HG03103 (cell line): ENCODE data around the gene CDHR2.
"Not testable (repeated sequence)": the region's sequence is repeated elsewhere in the genome, so short reads cannot be mapped to it uniquely, and the experiment has no call there.

ENCODE experiments used
- ATAC-seq: cut with Tn5 transposase; IDR thresholded peaks from one replicate; pipeline ENCODE4 v1.9.1; 2021; ENCODE audit warnings: low read depth; ENCODE audit not compliant: unreplicated experiment

Gene CDHR2

DNA sequence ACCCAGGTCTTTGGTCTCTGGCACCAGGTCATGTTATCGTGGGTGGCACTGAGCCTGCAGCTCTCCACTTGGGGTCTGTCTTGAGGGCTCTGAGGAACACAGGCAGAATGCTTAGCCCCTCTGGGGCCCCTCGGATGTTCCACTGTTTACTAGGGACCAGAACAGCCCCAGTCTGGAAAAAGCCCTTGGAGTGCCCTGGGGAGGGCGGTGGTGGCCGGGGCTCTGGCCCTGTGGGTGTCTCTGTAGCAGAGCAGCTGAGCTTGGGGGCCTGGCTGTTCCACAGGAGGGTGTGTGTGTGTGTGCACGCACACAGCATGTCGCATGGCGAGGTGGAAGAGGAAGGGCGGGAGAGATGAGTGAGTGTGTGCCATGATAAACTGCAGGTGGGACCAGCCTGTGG lies 45.4 kb downstream of the CDHR2 start:
- no peak for ATAC-seq

DNA sequence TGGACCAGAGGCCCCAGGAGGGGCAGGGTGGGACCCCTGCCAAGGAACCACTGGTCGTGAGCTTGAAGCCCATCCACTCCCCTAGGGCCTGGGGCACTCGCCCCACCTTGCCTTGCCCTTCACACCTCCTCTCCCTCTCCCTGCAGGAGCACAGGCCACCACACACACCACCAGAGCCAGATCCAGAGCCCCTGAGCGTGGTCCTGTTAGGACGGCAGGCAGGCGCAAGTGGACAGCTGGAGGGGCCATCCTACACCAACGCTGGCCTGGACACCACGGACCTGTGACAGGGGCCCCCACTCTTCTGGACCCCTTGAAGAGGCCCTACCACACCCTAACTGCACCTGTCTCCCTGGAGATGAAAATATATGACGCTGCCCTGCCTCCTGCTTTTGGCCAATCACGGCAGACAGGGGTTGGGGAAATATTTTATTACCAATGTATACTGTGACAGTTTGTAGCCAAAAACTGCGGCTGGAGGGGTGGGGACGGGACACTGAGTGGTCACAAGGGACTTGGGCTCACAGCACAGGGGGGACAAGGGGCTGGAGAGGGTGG lies 46.3 kb downstream of the CDHR2 start:
- no peak for ATAC-seq

- no peak for ATAC-seq
Observed at GRCh38 chr5:176596069-176596644, 47.0 kb downstream of the CDHR2 start.

GRCh38 chr5:176596689-176597416 lies 47.7 kb downstream of the CDHR2 start:
- no peak for ATAC-seq

DNA sequence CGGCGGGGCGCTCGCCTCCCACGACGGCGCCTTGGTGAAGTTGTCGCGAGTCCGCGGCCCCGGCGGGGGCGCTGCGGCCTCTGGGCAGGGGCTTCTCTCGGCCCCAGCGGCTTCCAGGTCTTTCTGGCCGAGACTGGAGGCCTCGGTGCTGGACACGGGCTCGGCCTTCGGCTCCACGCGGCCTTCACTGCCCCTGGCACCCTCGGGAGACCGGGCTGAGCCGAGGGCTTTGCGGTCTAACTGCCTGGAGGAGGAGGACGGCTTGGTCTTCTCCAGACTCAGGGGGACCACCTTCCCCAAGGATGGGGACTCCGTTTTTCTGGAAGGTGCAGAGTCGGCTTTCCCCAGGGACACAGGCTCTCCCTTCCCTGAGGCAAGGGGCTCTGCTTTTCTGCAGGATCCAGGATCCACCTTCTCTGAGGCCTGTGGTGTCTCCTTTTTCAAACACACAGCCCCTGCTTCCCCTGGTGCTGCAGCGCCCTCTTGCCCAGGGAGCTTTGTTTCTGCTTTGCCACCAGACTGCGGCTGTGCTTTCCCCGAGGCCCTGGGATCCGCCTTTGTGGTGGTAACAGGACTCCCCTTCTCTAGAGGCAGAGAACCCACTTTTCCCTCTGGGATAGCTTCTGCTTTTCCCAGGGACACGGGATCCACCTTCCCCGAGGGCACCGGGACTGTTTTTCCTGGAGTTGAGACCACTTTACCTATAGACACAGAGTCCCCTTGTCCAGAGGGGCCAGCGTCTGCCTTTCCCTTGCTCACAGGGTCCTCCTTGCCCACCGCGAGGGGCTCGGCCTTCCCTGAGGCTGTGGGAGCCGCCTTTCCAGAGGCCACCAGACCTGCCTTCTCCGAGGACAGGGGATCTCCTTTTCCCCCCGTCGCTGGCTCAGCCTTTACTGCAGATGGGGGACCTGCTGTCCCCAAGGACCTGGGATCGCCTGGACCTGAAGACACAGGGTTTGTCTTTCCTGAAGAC lies 48.6 kb downstream of the CDHR2 start:
- no peak for ATAC-seq

GRCh38 chr5:176599749-176600430 lies 50.7 kb downstream of the CDHR2 start:
- ATAC-seq: not testable (repeated sequence)

DNA sequence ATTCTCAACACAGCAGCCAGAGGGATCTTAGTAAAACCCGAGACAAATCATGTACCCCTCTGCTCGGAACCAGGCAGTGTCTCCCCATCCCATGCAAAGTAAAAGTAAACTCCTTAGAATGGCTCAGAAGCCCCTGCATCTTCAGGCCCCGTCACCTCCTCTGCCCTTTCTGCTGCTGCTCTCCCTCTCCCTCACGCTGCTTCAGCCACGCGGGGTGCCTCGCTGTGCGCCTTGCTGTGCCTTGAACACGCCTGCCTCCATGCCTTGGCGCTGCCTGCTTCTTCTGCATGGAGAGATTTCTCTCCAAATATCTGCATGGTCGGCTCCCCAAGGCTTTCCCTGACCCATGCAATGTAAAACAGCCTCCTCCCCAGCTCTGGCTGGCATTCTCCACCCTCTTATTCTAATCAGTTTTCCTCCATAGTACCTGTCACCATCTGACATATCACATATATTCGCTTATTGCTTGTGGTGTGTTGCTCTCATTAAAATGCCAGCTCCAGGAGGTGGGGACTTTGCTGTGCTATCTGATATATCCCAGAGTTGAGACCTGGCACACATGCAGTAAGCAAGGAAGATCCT lies 52.9 kb downstream of the CDHR2 start:
- no peak for ATAC-seq

DNA sequence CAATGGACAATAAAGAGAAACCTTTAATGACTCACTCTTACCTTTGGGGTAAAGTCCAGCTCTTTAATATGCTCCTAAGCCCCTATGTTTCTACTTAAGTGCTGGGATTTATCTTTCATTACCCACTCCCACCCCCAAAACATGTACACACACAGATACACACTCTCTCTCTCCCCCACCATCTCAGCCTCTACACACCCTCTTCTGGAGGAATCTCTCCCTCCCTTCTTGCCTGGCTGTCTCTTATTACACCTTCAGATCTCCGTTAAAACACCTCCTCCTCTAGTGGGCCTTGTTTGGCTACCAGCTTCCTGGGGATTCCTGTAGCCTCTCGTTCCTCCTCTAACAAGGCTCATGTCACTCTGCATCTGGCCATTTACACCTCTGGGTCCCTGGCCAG lies 53.9 kb downstream of the CDHR2 start:
- ATAC-seq: no peak

GRCh38 chr5:176606032-176606431 lies 56.9 kb downstream of the CDHR2 start:
- no peak for ATAC-seq

GRCh38 chr5:176606875-176607274 lies 57.7 kb downstream of the CDHR2 start:
- ATAC-seq: no peak

DNA sequence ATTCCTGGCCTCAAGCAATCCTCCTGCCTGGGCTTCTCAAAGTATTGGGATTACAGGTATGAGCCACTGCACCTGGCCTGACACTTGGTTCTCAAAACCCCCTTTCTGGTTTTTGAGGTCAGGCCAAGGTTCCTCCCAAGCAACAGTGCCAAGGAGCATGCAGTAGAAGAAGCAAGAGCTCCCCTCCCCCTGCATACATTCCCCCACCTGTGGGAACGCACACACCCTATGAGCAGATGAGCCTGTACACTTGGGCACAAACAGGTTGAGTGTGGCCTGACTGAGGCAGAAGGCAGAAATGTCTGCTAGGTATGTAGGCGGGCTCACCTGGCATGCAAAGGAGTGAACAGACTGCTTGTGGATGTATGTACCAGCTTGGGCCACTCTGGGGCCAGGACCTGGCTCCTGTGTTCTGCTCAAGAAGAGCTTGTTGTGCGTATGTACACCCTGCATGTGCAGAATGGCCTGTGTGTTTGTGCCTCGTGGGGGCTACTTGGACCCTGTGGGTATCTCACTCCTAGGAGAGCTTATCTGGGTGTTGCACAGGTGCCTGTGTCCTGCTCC lies 59.1 kb downstream of the CDHR2 start:
- no peak for ATAC-seq

DNA sequence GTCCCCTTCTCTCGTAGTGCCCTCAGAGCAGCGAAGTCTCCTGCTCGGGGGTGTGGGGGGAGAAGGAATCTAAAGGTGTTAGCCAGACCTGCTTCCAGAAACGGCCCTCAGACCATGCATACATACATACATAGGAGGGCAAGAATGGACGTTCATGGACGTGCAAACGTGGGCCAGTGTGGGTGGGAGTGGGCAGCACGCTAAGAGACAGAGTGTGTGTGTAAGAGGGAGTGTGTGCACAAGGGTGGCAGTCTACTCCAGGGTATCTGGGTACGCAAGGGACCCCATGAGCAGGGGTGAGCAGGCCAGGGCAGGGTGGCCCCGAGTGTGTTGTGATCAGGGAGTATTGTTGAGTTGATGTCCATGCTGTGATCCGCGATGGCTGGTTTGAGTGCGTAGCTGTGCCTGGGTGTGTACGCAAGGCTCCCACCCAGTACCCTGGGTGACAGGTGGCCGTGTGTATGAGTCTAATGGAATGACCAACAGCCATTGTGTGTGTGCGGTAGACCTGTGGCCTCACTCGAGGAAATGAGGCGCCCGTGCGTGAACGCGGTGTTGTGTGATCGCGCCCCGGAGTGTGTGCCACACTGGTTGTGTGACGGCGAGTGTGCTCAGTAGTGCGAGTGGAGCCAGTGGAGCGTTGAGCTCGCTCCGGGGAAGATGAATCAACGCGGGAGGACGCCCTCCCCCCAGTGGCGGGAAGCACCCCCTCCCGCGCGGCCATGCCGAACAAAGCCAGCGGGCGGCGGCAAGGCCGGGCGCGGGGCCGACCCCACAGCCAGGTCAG lies 60.0 kb downstream of the CDHR2 start:
- peak; percentile 30 for ATAC-seq

GRCh38 chr5:176609724-176610434 lies 60.7 kb downstream of the CDHR2 start, which contains the start of gene GPRIN1:
Gene GPRIN1 (minus strand): TSS chr5:176610156. CDS start chr5:176599834, 10,322 bp downstream.
- peak; percentile 68 for ATAC-seq

GRCh38 chr5:176610435-176610773 lies 61.3 kb downstream of the CDHR2 start:
- no peak for ATAC-seq

DNA sequence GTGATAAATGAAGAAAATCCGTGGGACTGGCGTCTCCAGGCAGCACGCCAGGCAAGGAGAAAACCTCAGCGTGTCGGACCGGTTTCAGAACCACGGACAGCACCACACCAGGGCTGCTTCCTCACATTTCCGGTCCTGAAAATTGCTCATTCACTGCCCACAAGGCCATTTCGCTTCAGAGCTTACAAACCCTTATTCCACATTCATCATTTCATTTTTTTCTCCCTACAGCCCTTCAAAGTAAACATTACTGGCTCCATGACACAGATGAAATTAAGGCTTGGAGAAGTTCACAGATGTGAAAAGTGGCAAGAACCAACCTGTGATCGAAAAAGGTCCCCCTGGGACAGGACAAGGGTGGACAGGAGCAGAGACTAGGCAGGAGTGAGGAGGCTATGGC lies 62.3 kb downstream of the CDHR2 start:
- ATAC-seq: no peak

- no peak for ATAC-seq
Observed at GRCh38 chr5:176612008-176612407, 62.9 kb downstream of the CDHR2 start.

DNA sequence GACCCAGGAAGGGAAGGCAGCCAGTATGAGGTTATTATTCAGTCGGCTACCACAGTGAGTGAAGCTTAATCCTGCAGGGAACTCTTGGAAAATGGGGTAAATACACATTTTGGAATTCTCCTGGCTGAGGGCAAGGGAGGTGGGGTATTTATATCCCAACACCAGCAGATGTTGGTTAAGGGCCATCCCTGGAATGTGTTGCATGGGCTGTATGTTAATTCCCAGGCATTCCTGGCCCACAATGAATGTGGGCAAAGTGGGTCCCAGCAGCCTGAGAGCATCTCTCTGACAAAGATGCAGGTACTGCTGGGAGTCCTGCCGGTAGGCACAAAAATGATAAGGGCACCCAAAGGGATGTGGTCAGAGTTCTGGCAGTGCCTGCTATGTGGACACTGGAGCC lies 63.7 kb downstream of the CDHR2 start:
- no peak for ATAC-seq

DNA sequence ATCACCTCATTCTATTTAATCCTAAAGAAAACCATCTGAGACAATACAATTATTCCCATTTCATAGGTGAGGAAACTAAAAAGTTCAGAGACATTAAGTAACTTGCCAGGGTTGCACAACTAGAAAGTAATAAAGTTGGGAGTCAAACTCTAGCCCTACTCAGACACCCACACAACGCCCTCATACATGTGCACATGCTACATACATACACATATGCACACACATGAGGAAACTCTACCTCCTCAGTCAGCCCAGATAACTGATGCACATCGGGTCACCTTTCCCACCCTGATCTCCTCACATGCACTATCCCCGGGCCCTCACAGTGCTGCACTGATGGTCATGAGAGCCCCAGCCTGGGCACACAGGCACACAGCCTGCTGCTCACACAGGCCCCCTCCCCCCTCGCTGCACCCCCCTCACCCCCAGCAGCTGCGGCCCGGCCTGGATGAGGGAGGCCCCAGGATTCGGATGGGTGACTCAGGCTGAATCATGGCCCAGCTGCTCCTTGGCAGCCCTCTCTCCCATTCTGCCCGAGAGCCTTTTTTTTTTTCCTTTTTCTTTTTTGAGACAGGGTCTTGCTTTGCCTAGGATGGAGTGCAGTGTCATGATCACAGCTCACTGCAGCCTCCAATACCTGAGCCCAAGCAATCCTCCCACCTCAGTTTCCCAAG lies 65.8 kb downstream of the CDHR2 start:
- no peak for ATAC-seq
